Prostate gland (tissue), 2 donors: ENCODE data around the gene PDE6C. TPM values are rescaled to one million over a fixed set of nuclear protein-coding genes. Genes with fewer than 3 reads are reported as not detected.

Source experiments
- DNase-seq: peaks from one replicate; pipeline ENCODE4 v3.0.0-alpha.2; 2019; ENCODE audit warnings: low spot score
- H3K27ac ChIP-seq, 2 donors: fragments of 200-600 bp; sonication (generic); 2 replicates each; pipeline ENCODE4 v1.5.1; 2017 to 2019
- H3K27me3 ChIP-seq: fragments of 200-600 bp; sonication (generic); replicated peaks from 2 replicates; pipeline ENCODE4 v1.5.1; 2019; ENCODE audit not compliant: insufficient read depth
- H3K36me3 ChIP-seq, 2 donors: fragments of 200-600 bp; sonication (generic); 1 replicate in 1 of 2; 2 replicates in 1 of 2; pipeline versions ENCODE4 v1.5.1 to v1.8.1; 2017 to 2019
- H3K4me1 ChIP-seq: fragments of 200-600 bp; sonication (generic); replicated peaks from 2 replicates; pipeline ENCODE4 v1.5.1; 2019
- H3K4me3 ChIP-seq, 2 donors: fragments of 200-600 bp; sonication (generic); 2 replicates each; pipeline ENCODE4 v1.5.1; 2017 to 2019
- H3K9me3 ChIP-seq: fragments of 200-600 bp; sonication (generic); 2 replicates; pipeline ENCODE4 v1.5.1; 2017
- POLR2A ChIP-seq: fragments of 450-650 bp; IDR thresholded peaks from one replicate; pipeline ENCODE4 v1.6.1; 2016; ENCODE audit warnings: antibody characterized with exemption, mild to moderate bottlenecking
- POLR2AphosphoS5 ChIP-seq: sonication (generic); formaldehyde crosslinking; IDR thresholded peaks from one replicate; pipeline ENCODE4 v1.6.1; 2017; ENCODE audit warnings: antibody characterized with exemption
- WGBS: methylation state at CpG from one replicate; pipeline ENCODE4 v1.1.5; 2018; 5-methylcytosine and 5-hydroxymethylcytosine counted together
- intact Hi-C: fragments of 100-400 bp; cut with DNase I; formaldehyde crosslinking; loops from one replicate; pipeline ENCODE4 v1.14.2; 2022
- total RNA-seq, 2 donors: library from RNA; depleted of rRNA; stranded (reverse); fragments of >200 nt; gene quantifications; one replicate each; pipeline ENCODE4 v1.1.0, GENCODE V29; 2016
- TF ChIP-seq, protein P1 (sequence below), 4 experiments: fragments of 200-600 bp in 2 of 4; fragments of 450-650 bp in 2 of 4; sonication (generic) in 2 of 4; IDR thresholded peaks; 1 replicate in 3 of 4; 2 replicates in 1 of 4; pipeline ENCODE4 v1.5.1; 2016 to 2019; ENCODE audit warnings: antibody characterized with exemption in 4 of 4, mild to moderate bottlenecking in 2 of 4, moderate library complexity in 2 of 4

Gene PDE6C
- total RNA-seq, 2 donors from 2014 or later: not detected

DNA sequence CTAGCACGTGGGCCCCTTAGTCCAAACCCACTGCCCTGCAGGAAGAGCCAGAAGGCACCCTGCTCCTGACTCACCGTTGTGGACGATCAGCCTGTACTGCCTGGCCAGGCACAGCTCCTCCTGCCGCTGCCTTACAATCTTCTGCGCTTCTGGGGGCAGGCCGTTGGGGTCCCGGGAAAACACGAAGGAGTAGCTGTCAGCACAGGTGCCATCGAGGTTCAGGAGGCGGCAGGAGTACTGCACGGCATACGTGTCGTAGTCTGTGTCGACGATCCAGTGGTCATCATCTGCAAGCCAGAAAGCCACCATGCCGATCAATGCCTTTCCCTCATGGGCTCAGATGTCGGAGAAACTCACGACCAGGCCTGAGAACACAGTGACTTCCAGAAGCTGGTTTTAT, 18.6 kb upstream of the PDE6C start:
- DNase-seq: no peak
- WGBS: 87% methylated on average over 18 of the region's 18 CpGs
- Histone ChIP-seq H3K36me3 (no peaks in the 10 kb centered on the region), H3K9me3 (no peaks in the 10 kb centered on the region), H3K27me3 (no peaks in the 10 kb centered on the region), H3K4me3 (no peak overlapping the region), H3K27ac (no peak overlapping the region), H3K4me1 (no peaks in the 10 kb centered on the region)
- intact Hi-C loops: no loop called here
- no peak for TF ChIP-seq POLR2AphosphoS5

DNA sequence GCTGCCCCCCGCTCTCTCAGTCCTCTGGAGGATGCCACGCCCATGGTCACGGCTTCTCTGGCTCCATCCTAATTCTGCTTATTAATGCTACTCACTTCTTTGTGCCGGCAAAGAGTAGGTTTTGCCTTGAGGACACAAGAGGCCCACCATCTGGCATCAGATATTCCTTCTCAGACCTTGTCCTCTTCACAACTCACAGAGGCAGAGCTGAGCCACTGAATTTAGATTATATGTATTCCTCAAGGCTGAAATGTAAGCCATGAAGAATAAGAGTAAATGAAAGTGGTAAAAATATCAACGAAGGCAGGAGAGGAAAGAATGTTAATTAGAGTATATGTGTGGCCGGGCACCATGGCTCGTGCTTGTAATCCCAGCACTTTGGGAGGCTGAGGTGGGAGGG, 17.8 kb upstream of the PDE6C start:
- TF ChIP-seq, protein P1, sequence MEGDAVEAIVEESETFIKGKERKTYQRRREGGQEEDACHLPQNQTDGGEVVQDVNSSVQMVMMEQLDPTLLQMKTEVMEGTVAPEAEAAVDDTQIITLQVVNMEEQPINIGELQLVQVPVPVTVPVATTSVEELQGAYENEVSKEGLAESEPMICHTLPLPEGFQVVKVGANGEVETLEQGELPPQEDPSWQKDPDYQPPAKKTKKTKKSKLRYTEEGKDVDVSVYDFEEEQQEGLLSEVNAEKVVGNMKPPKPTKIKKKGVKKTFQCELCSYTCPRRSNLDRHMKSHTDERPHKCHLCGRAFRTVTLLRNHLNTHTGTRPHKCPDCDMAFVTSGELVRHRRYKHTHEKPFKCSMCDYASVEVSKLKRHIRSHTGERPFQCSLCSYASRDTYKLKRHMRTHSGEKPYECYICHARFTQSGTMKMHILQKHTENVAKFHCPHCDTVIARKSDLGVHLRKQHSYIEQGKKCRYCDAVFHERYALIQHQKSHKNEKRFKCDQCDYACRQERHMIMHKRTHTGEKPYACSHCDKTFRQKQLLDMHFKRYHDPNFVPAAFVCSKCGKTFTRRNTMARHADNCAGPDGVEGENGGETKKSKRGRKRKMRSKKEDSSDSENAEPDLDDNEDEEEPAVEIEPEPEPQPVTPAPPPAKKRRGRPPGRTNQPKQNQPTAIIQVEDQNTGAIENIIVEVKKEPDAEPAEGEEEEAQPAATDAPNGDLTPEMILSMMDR (IDR thresholded peaks at IDR 0.05): no peak
- TF ChIP-seq POLR2A (no peak), POLR2AphosphoS5 (no peak)
- H3K27ac ChIP-seq: no peak overlapping the region
- H3K36me3 ChIP-seq: no peaks in the 10 kb centered on the region
- WGBS: 78% methylated on average over 7 of the region's 7 CpGs
- no peaks in the 10 kb centered on the region for H3K4me1 ChIP-seq
- intact Hi-C loops: no loop called here
- no peaks in the 10 kb centered on the region for H3K27me3 ChIP-seq
- H3K9me3 ChIP-seq: no peaks in the 10 kb centered on the region
- H3K4me3 ChIP-seq: no peak overlapping the region
- DNase-seq: no peak

DNA sequence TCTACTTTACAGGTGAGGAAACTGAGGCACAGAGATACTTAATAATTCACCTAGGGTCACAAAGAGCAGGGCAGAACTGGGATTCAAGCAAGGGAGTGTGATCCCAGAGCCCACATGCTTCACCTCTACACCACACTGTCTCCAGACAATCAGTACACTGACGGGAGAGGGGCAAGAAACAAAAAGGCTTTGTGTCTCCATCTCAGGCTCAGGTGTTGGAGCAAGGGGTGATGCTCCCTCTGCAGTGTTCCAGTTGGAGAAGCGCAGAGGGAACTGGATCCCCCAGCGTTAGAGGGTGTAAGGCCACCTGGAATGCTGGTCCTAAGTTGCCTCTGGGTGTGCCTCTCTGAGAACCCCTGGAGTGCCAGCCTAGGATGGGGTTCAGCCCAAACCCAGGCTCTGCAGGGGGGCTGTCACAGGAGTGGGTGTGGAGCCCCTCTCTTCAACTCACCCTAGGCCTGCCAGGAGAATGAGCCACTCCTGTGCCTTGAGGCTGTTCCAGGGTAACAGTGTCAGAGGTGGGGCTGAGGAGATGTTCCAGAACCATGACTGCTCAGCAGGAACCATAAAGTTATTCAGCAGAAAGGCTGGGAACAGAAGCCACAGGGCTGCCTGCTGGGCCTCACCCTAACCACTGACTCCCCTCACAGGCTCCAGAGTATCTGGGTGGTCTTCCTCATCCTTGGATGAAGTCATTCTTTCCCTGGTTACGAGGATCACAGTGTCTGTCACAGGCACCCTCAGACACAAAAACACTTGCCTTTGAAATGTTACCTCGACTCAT, 16.8 kb upstream of the PDE6C start:
- Histone ChIP-seq H3K36me3 (no peaks in the 10 kb centered on the region), H3K27ac (no peak overlapping the region), H3K4me1 (no peaks in the 10 kb centered on the region), H3K9me3 (no peaks in the 10 kb centered on the region), H3K27me3 (no peaks in the 10 kb centered on the region), H3K4me3 (no peak overlapping the region)
- TF ChIP-seq, protein P1 (IDR thresholded peaks at IDR 0.05): no peak
- TF ChIP-seq POLR2AphosphoS5: no peak
- no peak for TF ChIP-seq POLR2A
- intact Hi-C loops: no loop called here
- WGBS: 65% methylated on average over 5 of the region's 5 CpGs
- no peak for DNase-seq

DNA sequence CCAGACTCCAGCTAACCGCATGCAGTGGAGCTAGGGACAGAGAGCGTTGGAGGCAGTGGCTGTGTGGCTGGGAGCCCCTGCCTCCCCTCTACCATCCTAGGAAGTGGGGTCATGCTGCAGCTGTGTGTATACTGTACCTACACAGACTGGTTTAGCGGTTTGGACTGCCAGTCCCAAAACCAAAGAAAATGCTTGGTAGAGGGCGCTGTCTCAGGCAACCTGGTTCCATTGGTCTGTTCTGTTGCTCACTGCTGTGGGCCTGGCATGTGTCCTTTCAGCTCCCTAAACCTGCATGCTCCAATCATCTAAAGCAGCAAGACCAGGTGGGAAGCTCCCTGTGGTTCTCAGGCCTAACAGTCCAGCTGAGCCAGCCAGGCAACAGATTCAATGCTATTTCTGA, 15.8 kb upstream of the PDE6C start:
- intact Hi-C loops: no loop called here
- Histone ChIP-seq H3K4me1 (no peaks in the 10 kb centered on the region), H3K4me3 (no peak overlapping the region), H3K9me3 (no peaks in the 10 kb centered on the region), H3K27me3 (no peaks in the 10 kb centered on the region), H3K36me3 (no peaks in the 10 kb centered on the region), H3K27ac (no peak overlapping the region)
- WGBS: 89% methylated on average over 4 of the region's 4 CpGs
- DNase-seq: no peak
- no peak for TF ChIP-seq POLR2A
- TF ChIP-seq, protein P1 (IDR thresholded peaks at IDR 0.05): no peak
- TF ChIP-seq POLR2AphosphoS5: no peak

DNA sequence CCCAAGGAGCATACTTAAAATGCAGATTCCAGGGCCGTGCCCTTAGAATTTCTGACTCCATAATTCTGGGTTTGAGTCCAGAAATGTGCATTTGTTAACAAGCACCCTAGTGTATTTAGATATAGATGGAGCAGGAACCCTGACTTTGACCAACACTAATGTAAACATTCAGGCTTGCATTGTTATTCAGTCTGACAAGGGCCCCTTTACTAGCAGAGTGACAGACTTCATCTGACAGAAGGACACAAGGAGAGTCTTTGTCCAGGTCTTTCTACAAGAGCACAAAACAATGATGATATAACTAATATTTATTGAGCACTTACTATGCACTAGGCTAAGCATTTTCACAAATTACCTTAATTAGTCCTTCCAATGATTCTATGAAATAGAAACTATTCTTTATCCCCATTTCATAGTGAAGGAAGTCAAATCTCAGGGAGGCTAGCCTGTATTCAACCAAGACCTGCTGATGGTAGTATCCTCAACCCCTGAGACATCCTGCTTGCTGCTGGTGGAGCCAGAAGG, 15.2 kb upstream of the PDE6C start:
- H3K36me3 ChIP-seq: no peaks in the 10 kb centered on the region
- no peaks in the 10 kb centered on the region for H3K9me3 ChIP-seq
- DNase-seq: no peak
- WGBS: 96% methylated on average over 1 of the region's 1 CpG
- intact Hi-C loops: no loop called here
- H3K27ac ChIP-seq: no peak overlapping the region
- H3K27me3 ChIP-seq: no peaks in the 10 kb centered on the region
- no peaks in the 10 kb centered on the region for H3K4me1 ChIP-seq
- TF ChIP-seq POLR2A (no peak), POLR2AphosphoS5 (no peak)
- TF ChIP-seq, protein P1 (IDR thresholded peaks at IDR 0.05): no peak
- no peak overlapping the region for H3K4me3 ChIP-seq
